Measurements from ENCODE around the gene P2RY8.
"Not testable (repeated sequence)": the region's sequence is repeated elsewhere in the genome, so short reads cannot be mapped to it uniquely, and the experiment has no call there.

DNA sequence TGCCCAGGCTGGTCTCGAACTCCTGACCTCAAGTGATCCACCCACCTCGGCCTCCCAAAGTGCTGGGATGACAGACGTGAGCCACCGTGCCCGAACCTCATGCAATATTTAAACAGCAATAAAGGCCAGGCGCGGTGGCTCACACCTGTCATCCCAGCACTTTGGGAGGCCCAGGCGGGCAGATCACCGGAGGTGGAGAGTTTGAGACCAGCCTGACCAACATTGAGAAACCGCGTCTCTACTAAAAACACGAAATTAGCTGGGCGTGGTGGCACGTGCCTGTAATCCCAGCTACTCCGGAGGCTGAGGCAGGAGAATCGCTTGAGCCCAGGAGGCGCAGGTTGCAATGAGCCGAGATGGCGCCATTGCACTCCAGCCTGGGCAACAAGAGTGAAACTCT is 37.2 kb upstream of the P2RY8 start:
- TF ChIP-seq MAFK, POLR2A (IDR thresholded peaks at IDR 0.05; ENCODE audit: low read depth, low read length): not testable (repeated sequence)
- TF ChIP-seq, protein P1, sequence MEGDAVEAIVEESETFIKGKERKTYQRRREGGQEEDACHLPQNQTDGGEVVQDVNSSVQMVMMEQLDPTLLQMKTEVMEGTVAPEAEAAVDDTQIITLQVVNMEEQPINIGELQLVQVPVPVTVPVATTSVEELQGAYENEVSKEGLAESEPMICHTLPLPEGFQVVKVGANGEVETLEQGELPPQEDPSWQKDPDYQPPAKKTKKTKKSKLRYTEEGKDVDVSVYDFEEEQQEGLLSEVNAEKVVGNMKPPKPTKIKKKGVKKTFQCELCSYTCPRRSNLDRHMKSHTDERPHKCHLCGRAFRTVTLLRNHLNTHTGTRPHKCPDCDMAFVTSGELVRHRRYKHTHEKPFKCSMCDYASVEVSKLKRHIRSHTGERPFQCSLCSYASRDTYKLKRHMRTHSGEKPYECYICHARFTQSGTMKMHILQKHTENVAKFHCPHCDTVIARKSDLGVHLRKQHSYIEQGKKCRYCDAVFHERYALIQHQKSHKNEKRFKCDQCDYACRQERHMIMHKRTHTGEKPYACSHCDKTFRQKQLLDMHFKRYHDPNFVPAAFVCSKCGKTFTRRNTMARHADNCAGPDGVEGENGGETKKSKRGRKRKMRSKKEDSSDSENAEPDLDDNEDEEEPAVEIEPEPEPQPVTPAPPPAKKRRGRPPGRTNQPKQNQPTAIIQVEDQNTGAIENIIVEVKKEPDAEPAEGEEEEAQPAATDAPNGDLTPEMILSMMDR (conservative IDR thresholded peaks at IDR 0.05; ENCODE audit: low read depth, low read length), result not testable (repeated sequence)
